ENCODE measurements around the gene RNU2-63P. TPM values are rescaled to one million over a fixed set of nuclear protein-coding genes. Genes with fewer than 3 reads are reported as not detected.
"Not testable (repeated sequence)": the region's sequence is repeated elsewhere in the genome, so short reads cannot be mapped to it uniquely, and the experiment has no call there.

Gene RNU2-63P
- total and polyA plus RNA-seq, 10 donors = 3.5 to 11.6 (median 7.0) TPM; not detected in 6

DNA sequence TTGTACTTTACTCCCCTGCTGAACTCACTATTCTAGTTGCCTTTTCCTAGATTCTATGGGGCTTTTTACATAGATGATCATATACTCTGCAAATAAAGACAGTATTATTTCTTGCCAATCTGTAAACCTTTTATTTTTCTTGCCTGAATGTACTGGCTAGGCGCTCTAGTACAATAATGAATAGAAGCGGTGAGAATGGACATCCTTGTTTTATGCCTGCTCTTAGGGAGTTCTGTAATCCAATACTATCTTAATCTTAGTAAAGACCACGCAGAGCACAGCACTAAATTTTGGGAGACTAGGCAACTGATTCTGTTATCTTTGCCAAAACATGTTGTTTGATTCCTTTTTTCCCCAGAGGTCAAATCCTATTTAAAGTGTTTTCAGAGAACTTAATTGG is 32.2 kb upstream of the RNU2-63P start:
- no peak for DNase-seq
- no peaks in the 10 kb centered on the region for H3K27me3 ChIP-seq (replicated peaks in 1 of 7)
- TF ChIP-seq POLR2A (IDR thresholded peaks at IDR 0.05) = no peak
- TF ChIP-seq, protein P1, sequence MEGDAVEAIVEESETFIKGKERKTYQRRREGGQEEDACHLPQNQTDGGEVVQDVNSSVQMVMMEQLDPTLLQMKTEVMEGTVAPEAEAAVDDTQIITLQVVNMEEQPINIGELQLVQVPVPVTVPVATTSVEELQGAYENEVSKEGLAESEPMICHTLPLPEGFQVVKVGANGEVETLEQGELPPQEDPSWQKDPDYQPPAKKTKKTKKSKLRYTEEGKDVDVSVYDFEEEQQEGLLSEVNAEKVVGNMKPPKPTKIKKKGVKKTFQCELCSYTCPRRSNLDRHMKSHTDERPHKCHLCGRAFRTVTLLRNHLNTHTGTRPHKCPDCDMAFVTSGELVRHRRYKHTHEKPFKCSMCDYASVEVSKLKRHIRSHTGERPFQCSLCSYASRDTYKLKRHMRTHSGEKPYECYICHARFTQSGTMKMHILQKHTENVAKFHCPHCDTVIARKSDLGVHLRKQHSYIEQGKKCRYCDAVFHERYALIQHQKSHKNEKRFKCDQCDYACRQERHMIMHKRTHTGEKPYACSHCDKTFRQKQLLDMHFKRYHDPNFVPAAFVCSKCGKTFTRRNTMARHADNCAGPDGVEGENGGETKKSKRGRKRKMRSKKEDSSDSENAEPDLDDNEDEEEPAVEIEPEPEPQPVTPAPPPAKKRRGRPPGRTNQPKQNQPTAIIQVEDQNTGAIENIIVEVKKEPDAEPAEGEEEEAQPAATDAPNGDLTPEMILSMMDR (IDR thresholded peaks at IDR 0.05 in 8 of 11, conservative IDR thresholded peaks at IDR 0.05 in 3 of 11) = no peak
- H3K9me3 ChIP-seq = no peaks in the 10 kb centered on the region
- H3K27ac ChIP-seq = no peak overlapping the region
- 93 to 99% (median 98%) methylated on average over 3 of the region's 3 CpGs for WGBS, 5 donors
- intact Hi-C loops (cut with DNase I; ENCODE audit: low total_unique reads) = no loop called here
- no peak overlapping the region for H3K4me3 ChIP-seq
- H3K36me3 ChIP-seq = peaks cover 0 to 19% (median 2%) of the 10 kb centered on the region in 6 donors
- H3K4me1 ChIP-seq = peaks cover 7 to 44% (median 19%) of the 10 kb centered on the region in 6 donors

DNA sequence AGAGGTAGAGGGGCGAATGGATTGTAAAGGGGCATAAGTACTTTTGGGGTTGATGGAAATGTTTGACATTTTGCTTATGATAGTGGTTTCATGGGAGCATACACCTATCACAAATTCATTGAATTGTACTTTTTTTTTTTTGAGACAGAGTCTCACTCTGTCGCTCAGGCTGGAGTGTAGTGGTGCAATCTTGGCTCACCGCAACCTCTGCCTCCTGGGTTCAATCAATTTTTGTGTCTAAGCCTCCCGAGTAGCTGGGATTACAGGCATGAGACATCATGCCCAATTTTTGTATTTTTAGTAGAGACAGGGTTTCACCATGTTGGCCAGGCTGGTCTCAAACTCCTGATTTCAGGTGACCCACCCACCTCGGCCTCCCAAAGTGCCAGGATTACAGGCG is 29.2 kb upstream of the RNU2-63P start:
- H3K4me3 ChIP-seq; intact Hi-C loops (cut with DNase I; ENCODE audit: low total_unique reads); H3K9me3 ChIP-seq; DNase-seq; H3K27me3 ChIP-seq (replicated peaks in 1 of 7); H3K27ac ChIP-seq: not testable (repeated sequence)
- Histone ChIP-seq H3K4me1 (peaks cover 0 to 40% (median 2%) of the 10 kb centered on the region in 6 donors), H3K36me3 (peaks cover 0 to 20% (median 2%) of the 10 kb centered on the region in 6 donors)
- 92 to 97% (median 93%) methylated on average over 6 of the region's 6 CpGs for WGBS, 5 donors

DNA sequence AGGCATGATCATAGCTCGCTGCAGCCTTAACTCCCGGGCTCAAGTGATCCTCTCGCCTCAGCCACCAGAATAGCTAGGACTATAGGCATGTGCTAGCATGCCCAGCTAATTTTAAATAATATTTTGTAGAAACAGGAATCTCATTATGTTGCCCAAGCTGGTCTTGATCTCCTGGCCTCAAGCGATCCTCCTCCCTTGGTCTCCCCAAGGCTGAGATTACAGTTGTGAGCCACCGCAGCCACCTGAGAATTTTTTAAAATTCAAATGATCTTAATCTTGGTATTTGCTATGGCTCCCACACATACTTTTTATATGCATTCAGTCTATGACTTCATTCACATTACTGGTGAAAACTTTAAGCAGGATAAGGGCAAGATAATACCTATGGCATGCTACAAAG is 26.1 kb upstream of the RNU2-63P start:
- Histone ChIP-seq H3K27ac (no peak overlapping the region), H3K4me1 (peaks cover 0 to 33% (median 2%) of the 10 kb centered on the region in 6 donors), H3K27me3 (replicated peaks in 1 of 7) (no peaks in the 10 kb centered on the region), H3K9me3 (no peaks in the 10 kb centered on the region), H3K4me3 (no peak overlapping the region), H3K36me3 (peaks cover 0 to 17% (median 2%) of the 10 kb centered on the region in 6 donors)
- WGBS, 5 donors = 95 to 99% (median 97%) methylated on average over 5 of the region's 5 CpGs
- DNase-seq = no peak
- intact Hi-C loops (cut with DNase I; ENCODE audit: low total_unique reads) = no loop called here
- no peak for TF ChIP-seq POLR2A (IDR thresholded peaks at IDR 0.05)
- TF ChIP-seq, protein P1 (IDR thresholded peaks at IDR 0.05 in 8 of 11, conservative IDR thresholded peaks at IDR 0.05 in 3 of 11) = no peak
- no peak for TF ChIP-seq POLR2AphosphoS5 (IDR thresholded peaks at IDR 0.05)

DNA sequence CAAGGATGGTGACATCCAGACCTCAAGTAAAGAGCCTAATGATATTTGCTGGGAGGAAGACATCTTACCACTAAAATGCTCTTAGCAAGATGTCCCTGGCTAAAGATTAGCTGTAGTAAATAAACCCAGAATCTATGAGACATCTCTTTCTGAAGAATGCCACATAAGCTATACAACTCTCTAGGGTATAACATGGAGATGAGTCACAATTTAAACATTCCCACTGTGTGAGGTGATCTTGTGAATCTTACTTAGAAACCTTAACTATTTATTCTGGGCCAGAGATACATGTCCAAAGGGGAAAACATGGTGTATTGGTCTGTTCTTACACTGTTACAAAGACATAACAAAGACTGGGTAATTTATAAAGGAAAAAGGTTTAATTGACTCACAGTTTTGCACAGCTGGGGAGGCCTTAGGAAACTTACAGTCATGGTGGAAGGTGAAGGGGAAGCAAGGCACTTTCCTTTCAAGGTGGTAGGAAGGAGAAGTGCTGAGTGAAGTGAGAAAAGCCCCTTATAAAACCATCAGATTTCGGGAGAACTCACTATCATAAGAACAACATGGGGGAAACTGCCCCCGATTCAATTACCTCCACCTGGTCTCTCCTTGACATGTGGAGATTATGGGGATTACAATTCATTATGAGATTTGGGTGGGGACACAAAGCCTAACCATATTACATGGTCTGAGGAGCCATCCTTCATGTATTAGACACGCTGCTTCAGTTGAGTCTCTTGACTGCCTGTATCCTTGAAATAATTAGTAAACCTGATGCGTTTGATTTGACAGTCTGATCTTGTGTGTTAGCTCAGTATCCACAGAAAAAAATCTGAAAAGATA is 22.1 kb upstream of the RNU2-63P start:
- 93 to 100% (median 97%) methylated on average over 4 of the region's 4 CpGs for WGBS, 5 donors
- peaks cover 0 to 38% (median 6%) of the 10 kb centered on the region in 6 donors for H3K4me1 ChIP-seq
- peaks cover 0 to 35% (median 10%) of the 10 kb centered on the region in 6 donors for H3K36me3 ChIP-seq
- H3K4me3 ChIP-seq = no peak overlapping the region
- H3K27ac ChIP-seq = no peak overlapping the region
- intact Hi-C loops (cut with DNase I; ENCODE audit: low total_unique reads) = no loop called here
- H3K27me3 ChIP-seq (replicated peaks in 1 of 7) = no peaks in the 10 kb centered on the region
- no peaks in the 10 kb centered on the region for H3K9me3 ChIP-seq
- TF ChIP-seq POLR2AphosphoS5 (IDR thresholded peaks at IDR 0.05) (no peak), POLR2A (IDR thresholded peaks at IDR 0.05) (no peak)
- TF ChIP-seq, protein P1 (IDR thresholded peaks at IDR 0.05 in 8 of 11, conservative IDR thresholded peaks at IDR 0.05 in 3 of 11) = no peak
- DNase-seq = no peak
